Measurements from ENCODE around the gene TIMM10B.

The TIMM10B gene, protein sequence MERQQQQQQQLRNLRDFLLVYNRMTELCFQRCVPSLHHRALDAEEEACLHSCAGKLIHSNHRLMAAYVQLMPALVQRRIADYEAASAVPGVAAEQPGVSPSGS

DNA sequence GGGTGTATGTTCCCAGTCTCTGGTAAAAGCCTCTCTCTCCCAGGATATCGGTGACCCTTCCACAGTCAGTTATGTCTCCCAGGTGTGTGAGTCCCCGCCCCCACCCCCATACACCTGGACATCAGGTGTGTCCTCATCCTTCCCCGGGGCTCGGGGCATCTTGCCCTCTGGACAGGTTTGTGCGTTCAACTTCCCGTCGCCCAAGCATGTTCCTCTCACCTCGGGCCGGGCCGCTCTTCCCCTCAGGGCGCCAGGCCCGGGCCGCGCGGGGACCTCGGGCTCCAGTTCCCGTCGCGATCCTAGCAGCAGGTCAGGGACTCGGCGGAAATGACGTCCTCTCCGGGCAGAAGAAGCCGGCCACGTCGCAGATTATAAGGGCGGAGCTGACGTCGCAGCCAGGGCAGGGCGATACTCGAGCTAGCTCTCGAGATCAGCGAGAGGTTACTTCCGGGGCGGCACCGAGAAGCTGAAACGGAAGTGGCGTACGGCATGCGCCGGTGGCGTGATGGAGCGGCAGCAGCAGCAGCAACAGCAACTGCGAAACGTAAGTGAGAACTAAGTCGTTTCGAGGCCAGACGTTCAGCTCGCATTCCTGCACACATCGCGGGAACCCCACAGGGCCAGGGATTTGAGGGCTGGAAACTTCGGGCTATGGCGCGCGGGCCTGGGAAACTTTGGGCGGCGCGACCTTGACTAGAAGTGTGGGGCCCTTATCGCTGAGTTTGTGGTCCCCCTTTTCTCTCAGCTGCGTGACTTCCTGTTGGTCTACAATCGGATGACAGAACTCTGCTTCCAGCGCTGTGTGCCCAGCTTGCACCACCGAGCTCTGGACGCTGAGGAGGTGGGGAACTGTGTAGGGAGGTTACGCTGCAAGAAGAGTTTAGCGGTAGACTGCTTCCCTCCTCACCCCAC, at the start of gene TIMM10B, which contains the start of gene ARFIP2:
TSS of gene TIMM10B (plus strand) at position 490 of the 912 bp plus-strand sequence. CDS start at position 506, 16 bp downstream.
TSS of gene ARFIP2 (minus strand) at position 320 of the 912 bp plus-strand sequence. CDS start 910 bp downstream, outside the sequence.
- no peak; the same call in 1 of the 2 replicates for TF ChIP-seq EGR1 (IDR thresholded peaks at IDR 0.05)
- no peak for TF ChIP-seq NFIC (IDR thresholded peaks at IDR 0.05)
- TF ChIP-seq, protein P1, sequence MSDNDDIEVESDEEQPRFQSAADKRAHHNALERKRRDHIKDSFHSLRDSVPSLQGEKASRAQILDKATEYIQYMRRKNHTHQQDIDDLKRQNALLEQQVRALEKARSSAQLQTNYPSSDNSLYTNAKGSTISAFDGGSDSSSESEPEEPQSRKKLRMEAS (IDR thresholded peaks at IDR 0.05): peak; percentile 89
- TF ChIP-seq TEAD4 (IDR thresholded peaks at IDR 0.05): no peak
- peak; percentile 59 for TF ChIP-seq YY1 (IDR thresholded peaks at IDR 0.05; ENCODE audit: low read depth)
- TF ChIP-seq CREB1 (IDR thresholded peaks at IDR 0.05; ENCODE audit: low read depth): peak; percentile 96
- TF ChIP-seq, protein P2, sequence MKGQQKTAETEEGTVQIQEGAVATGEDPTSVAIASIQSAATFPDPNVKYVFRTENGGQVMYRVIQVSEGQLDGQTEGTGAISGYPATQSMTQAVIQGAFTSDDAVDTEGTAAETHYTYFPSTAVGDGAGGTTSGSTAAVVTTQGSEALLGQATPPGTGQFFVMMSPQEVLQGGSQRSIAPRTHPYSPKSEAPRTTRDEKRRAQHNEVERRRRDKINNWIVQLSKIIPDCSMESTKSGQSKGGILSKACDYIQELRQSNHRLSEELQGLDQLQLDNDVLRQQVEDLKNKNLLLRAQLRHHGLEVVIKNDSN (IDR thresholded peaks at IDR 0.05): 0 out of 2 replicates have a peak, but pooled peaks have one; percentile 26
- TF ChIP-seq EP300 (IDR thresholded peaks at IDR 0.05; ENCODE audit: borderline replicate concordance): 0 out of 2 replicates have a peak, but pooled peaks have one; percentile 28
- no peak for TF ChIP-seq RAD21 (IDR thresholded peaks at IDR 0.05; ENCODE audit: low read depth)
- TF ChIP-seq TAF1 (IDR thresholded peaks at IDR 0.05; ENCODE audit: low read depth): peak; percentile 67

DNA sequence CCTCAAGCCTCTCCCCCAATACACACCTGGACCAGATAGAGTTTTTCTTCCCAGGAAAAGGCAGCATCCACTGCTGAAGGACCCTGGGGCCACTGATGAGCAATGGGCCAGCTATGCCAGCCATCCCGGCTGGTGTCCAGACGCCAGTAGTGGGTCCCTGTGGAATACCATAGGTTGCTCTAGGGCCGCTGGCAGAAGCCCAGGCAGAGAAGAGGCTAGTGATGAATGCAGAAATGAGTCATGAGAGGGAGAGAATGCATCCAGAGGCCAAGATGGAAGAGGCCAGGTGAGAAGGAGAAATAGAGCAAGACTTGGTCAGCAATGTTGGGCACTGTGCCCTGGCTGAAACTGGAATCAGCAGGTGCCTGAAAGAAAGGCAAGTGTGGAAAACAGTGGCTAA, 49.4 kb upstream of the TIMM10B start:
- 0 out of 2 replicates have a peak, but pooled peaks have one; percentile 24 for TF ChIP-seq EP300 (IDR thresholded peaks at IDR 0.05; ENCODE audit: borderline replicate concordance)
- TF ChIP-seq, protein P1 (IDR thresholded peaks at IDR 0.05): no peak
- TF ChIP-seq NFIC (IDR thresholded peaks at IDR 0.05): peak; percentile 55; the same call in 1 of the 2 replicates
- peak; percentile 72 for TF ChIP-seq TEAD4 (IDR thresholded peaks at IDR 0.05)

DNA sequence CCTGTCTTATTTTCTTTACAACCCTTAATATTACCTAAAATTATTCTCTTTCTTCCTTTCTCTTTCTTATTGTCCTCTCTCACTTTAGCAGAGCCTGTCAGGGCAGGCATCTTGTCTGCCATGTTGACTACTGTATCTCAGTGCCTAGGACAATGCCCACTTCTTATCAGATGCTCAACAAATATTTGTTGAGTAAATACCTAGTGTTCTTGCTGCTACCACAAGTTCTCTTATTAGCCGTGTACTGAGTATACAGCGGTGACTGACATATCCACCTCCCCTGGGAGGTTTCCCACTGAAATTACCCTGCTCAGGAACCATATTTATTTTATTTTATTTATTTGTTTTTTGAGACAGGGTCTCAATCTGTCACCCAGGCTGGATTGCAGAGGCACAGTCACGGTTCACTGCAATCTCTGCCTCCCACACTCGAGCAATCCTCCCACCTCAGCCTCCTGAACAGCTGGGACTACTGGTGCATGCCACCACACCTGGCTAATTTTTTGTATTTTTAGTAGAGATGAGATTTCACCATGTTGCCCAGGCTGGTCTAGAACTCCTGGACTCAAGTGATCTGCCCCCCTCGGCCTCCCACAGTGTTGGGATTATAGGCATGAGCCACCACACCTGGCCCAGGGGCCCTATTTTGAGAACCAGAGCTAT, 47.2 kb upstream of the TIMM10B start:
- TF ChIP-seq FOXM1 (IDR thresholded peaks at IDR 0.05; ENCODE audit: borderline replicate concordance, low read depth) (no peak), ZBTB7A (IDR thresholded peaks at IDR 0.05; ENCODE audit: low read depth) (no peak), NFIC (IDR thresholded peaks at IDR 0.05) (no peak), YY1 (IDR thresholded peaks at IDR 0.05; ENCODE audit: low read depth) (no peak), TCF12 (IDR thresholded peaks at IDR 0.05; ENCODE audit: low read depth) (no peak), EP300 (IDR thresholded peaks at IDR 0.05; ENCODE audit: borderline replicate concordance) (no peak), RAD21 (IDR thresholded peaks at IDR 0.05; ENCODE audit: low read depth) (no peak), EGR1 (IDR thresholded peaks at IDR 0.05) (no peak), CEBPB (IDR thresholded peaks at IDR 0.05) (no peak), TAF1 (IDR thresholded peaks at IDR 0.05; ENCODE audit: low read depth) (no peak), CREB1 (IDR thresholded peaks at IDR 0.05; ENCODE audit: low read depth) (no peak)
- TF ChIP-seq, protein P2 (IDR thresholded peaks at IDR 0.05): no peak
- TF ChIP-seq, protein P3, sequence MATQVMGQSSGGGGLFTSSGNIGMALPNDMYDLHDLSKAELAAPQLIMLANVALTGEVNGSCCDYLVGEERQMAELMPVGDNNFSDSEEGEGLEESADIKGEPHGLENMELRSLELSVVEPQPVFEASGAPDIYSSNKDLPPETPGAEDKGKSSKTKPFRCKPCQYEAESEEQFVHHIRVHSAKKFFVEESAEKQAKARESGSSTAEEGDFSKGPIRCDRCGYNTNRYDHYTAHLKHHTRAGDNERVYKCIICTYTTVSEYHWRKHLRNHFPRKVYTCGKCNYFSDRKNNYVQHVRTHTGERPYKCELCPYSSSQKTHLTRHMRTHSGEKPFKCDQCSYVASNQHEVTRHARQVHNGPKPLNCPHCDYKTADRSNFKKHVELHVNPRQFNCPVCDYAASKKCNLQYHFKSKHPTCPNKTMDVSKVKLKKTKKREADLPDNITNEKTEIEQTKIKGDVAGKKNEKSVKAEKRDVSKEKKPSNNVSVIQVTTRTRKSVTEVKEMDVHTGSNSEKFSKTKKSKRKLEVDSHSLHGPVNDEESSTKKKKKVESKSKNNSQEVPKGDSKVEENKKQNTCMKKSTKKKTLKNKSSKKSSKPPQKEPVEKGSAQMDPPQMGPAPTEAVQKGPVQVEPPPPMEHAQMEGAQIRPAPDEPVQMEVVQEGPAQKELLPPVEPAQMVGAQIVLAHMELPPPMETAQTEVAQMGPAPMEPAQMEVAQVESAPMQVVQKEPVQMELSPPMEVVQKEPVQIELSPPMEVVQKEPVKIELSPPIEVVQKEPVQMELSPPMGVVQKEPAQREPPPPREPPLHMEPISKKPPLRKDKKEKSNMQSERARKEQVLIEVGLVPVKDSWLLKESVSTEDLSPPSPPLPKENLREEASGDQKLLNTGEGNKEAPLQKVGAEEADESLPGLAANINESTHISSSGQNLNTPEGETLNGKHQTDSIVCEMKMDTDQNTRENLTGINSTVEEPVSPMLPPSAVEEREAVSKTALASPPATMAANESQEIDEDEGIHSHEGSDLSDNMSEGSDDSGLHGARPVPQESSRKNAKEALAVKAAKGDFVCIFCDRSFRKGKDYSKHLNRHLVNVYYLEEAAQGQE (IDR thresholded peaks at IDR 0.05; ENCODE audit: low read depth): no peak
- TF ChIP-seq, protein P1 (IDR thresholded peaks at IDR 0.05): no peak

DNA sequence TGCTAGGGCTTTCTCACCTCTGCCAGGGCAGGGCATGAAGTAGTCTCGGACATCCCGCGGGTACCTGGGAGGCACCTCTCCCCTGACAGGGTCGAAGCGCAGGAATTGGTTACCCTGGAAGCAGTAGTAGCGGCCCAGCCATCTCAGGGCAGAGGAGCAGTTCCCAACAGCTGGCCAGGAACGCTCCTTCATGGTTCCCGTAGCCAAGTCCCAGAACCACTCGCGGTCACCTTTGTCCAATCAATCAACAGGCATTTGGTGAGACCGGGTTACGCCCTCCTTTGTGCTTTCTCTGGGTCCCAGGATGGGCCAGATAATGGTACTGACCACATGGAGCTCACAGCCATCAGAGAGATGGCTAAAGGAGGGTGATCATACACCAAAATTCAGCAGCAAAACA, 43.9 kb upstream of the TIMM10B start:
- no peak for TF ChIP-seq TEAD4 (IDR thresholded peaks at IDR 0.05)

DNA sequence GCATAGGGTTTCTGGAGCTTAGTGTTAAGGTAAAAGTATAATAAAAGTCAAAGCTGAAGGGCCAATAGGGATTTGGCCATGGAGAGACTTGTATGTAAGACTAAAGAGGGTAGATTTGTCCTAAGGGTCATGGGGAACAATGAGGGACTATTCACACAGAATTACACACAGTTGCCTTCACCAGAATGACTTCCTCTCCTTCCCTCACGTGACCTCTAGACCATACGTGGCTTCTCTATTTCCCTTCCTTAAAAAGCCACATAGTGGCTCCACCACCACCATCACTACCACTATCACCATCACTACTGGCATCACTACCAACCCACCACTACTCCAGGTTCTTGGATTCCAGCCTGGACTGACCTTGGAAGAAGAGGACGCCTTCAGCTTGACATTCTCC, 43.3 kb upstream of the TIMM10B start:
- TF ChIP-seq RAD21 (IDR thresholded peaks at IDR 0.05; ENCODE audit: low read depth): no peak
- no peak for TF ChIP-seq TEAD4 (IDR thresholded peaks at IDR 0.05)
- TF ChIP-seq ZBTB7A (IDR thresholded peaks at IDR 0.05; ENCODE audit: low read depth): no peak
- no peak for TF ChIP-seq NFIC (IDR thresholded peaks at IDR 0.05)
- TF ChIP-seq, protein P3 (IDR thresholded peaks at IDR 0.05; ENCODE audit: low read depth): no peak
- TF ChIP-seq TCF12 (IDR thresholded peaks at IDR 0.05; ENCODE audit: low read depth): no peak
- no peak for TF ChIP-seq EGR1 (IDR thresholded peaks at IDR 0.05)
- no peak for TF ChIP-seq CREB1 (IDR thresholded peaks at IDR 0.05; ENCODE audit: low read depth)
- TF ChIP-seq, protein P2 (IDR thresholded peaks at IDR 0.05): no peak
- no peak for TF ChIP-seq FOXM1 (IDR thresholded peaks at IDR 0.05; ENCODE audit: borderline replicate concordance, low read depth)
- no peak for TF ChIP-seq EP300 (IDR thresholded peaks at IDR 0.05; ENCODE audit: borderline replicate concordance)
- no peak for TF ChIP-seq YY1 (IDR thresholded peaks at IDR 0.05; ENCODE audit: low read depth)
- TF ChIP-seq TAF1 (IDR thresholded peaks at IDR 0.05; ENCODE audit: low read depth): no peak
- no peak for TF ChIP-seq CEBPB (IDR thresholded peaks at IDR 0.05)

All from Ishikawa (cell line).